OCI-LY1 (cell line): ENCODE data around the gene ZBTB16.

Source experiments
- H2AFZ ChIP-seq: fragments of 200-600 bp; sonication (generic), shearing (Covaris generic); 2 replicates; pipeline ENCODE4 v1.6.0; 2014; ENCODE audit warnings: antibody characterized with exemption, mild to moderate bottlenecking, low read length
- H3F3A ChIP-seq: fragments of 200-600 bp; sonication (generic), shearing (Covaris generic); 2 replicates; pipeline ENCODE4 v1.6.0; 2014; ENCODE audit warnings: mild to moderate bottlenecking, antibody characterized with exemption, low read length, moderate library complexity; ENCODE audit not compliant: insufficient read depth
- H3K27ac ChIP-seq: fragments of 200-600 bp; sonication (generic); 2 replicates; pipeline ENCODE4 v1.5.1; 2014; ENCODE audit warnings: low read length, mixed run types, mild to moderate bottlenecking, low read depth; ENCODE audit not compliant: poor library complexity, severe bottlenecking
- H3K27me3 ChIP-seq: fragments of 200-600 bp; sonication (generic); 2 replicates; pipeline ENCODE4 v1.6.0; 2014; ENCODE audit warnings: antibody characterized with exemption, mild to moderate bottlenecking, low read length, moderate library complexity; ENCODE audit not compliant: insufficient read depth
- H3K36me3 ChIP-seq: fragments of 200-600 bp; sonication (generic); 2 replicates; pipeline ENCODE4 v1.6.1; 2014; ENCODE audit warnings: mild to moderate bottlenecking, antibody characterized with exemption, low read length, moderate library complexity, mixed read lengths; ENCODE audit not compliant: insufficient read depth
- H3K4me1 ChIP-seq: fragments of 200-600 bp; sonication (generic); 2 replicates; pipeline ENCODE4 v1.5.1; 2014; ENCODE audit warnings: mild to moderate bottlenecking, low read length, moderate library complexity; ENCODE audit not compliant: insufficient read depth, severe bottlenecking
- H3K4me2 ChIP-seq: fragments of 200-600 bp; sonication (generic), shearing (Covaris generic); 2 replicates; pipeline ENCODE4 v1.6.1; 2014; ENCODE audit warnings: low read length
- H3K4me3 ChIP-seq: fragments of 200-600 bp; sonication (generic); 2 replicates; pipeline ENCODE4 v1.5.1; 2014; ENCODE audit warnings: low read length, low read depth, mild to moderate bottlenecking, mixed read lengths; ENCODE audit not compliant: poor library complexity, severe bottlenecking
- H3K79me2 ChIP-seq: fragments of 200-600 bp; shearing (Covaris generic); 2 replicates; pipeline ENCODE4 v1.6.1; 2016; ENCODE audit warnings: mixed run types, low read length, mixed read lengths; ENCODE audit not compliant: insufficient read depth
- H3K9ac ChIP-seq: fragments of 200-600 bp; sonication (generic), shearing (Covaris generic); 2 replicates; pipeline ENCODE4 v1.6.1; 2014; ENCODE audit warnings: mild to moderate bottlenecking, low read length, mixed read lengths
- H3K9me2 ChIP-seq: fragments of 200-600 bp; sonication (generic), shearing (Covaris generic); 2 replicates; pipeline ENCODE4 v1.6.1; 2014; ENCODE audit warnings: low read depth, mild to moderate bottlenecking, low read length, mixed read lengths
- H3K9me3 ChIP-seq: fragments of 200-600 bp; shearing (Covaris generic); 2 replicates; pipeline ENCODE4 v1.6.1; 2014; ENCODE audit warnings: low read length, mixed read lengths
- H4K20me1 ChIP-seq: fragments of 200-600 bp; sonication (generic), shearing (Covaris generic); 2 replicates; pipeline ENCODE4 v1.6.0; 2016; ENCODE audit warnings: mild to moderate bottlenecking, low read length; ENCODE audit not compliant: insufficient read depth
- EZH2 ChIP-seq: fragments of 200-600 bp; sonication (generic), shearing (Covaris generic); IDR thresholded peaks from 2 replicates; pipeline ENCODE4 v1.8.0; 2017; ENCODE audit warnings: borderline replicate concordance, mixed run types, mild to moderate bottlenecking, antibody characterized with exemption, low read length, moderate library complexity, mixed read lengths
- TF ChIP-seq, protein P1 (sequence below): fragments of 200-600 bp; sonication (generic), shearing (Covaris generic); IDR thresholded peaks from 2 replicates; pipeline ENCODE4 v1.5.1; 2017; ENCODE audit warnings: mild to moderate bottlenecking, antibody characterized with exemption, low read length, moderate library complexity, mixed read lengths

Gene ZBTB16

DNA sequence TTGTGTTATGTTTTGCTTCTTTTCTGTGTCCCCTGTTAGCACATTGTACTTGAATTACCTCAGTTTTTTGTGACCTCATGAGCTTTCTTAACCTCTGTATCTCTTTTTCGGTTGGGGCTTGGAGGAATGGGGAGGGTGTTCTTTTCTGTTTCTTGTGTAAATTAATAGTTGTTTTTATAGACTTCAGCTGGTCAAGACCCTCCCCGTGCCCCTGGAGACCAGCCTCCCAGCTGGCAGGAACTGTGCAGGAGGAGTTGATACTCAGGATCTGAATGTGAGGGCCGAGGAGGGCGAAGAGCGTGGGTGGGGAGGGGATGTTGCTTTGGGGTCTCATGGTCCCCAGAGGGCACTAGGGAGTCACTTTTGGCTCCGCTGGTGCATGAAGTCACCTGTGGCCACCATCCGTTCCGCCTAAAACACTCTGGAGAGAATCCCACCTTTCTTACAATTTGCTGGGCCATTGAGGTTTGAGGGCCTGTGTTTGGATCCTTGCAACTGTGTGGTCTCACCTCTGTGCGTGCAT lies 192.4 kb downstream of the ZBTB16 start:
- no peaks in the 10 kb centered on the region for H3K4me1 ChIP-seq
- no peaks in the 10 kb centered on the region for H3K36me3 ChIP-seq
- H3F3A ChIP-seq, result no peaks in the 10 kb centered on the region
- no peak overlapping the region for H3K4me2 ChIP-seq
- no peak overlapping the region for H3K9ac ChIP-seq
- no peaks in the 10 kb centered on the region for H3K9me2 ChIP-seq
- no peak for TF ChIP-seq EZH2
- TF ChIP-seq, protein P1, sequence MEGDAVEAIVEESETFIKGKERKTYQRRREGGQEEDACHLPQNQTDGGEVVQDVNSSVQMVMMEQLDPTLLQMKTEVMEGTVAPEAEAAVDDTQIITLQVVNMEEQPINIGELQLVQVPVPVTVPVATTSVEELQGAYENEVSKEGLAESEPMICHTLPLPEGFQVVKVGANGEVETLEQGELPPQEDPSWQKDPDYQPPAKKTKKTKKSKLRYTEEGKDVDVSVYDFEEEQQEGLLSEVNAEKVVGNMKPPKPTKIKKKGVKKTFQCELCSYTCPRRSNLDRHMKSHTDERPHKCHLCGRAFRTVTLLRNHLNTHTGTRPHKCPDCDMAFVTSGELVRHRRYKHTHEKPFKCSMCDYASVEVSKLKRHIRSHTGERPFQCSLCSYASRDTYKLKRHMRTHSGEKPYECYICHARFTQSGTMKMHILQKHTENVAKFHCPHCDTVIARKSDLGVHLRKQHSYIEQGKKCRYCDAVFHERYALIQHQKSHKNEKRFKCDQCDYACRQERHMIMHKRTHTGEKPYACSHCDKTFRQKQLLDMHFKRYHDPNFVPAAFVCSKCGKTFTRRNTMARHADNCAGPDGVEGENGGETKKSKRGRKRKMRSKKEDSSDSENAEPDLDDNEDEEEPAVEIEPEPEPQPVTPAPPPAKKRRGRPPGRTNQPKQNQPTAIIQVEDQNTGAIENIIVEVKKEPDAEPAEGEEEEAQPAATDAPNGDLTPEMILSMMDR, result peak; percentile 18; the same call in 1 of the 2 replicates
- H3K4me3 ChIP-seq, result no peak overlapping the region
- H4K20me1 ChIP-seq, result no peaks in the 10 kb centered on the region
- H3K27me3 ChIP-seq, result no peaks in the 10 kb centered on the region
- no peak overlapping the region for H3K27ac ChIP-seq
- no peaks in the 10 kb centered on the region for H3K79me2 ChIP-seq
- no peaks in the 10 kb centered on the region for H3K9me3 ChIP-seq
- H2AFZ ChIP-seq, result no peak overlapping the region

DNA sequence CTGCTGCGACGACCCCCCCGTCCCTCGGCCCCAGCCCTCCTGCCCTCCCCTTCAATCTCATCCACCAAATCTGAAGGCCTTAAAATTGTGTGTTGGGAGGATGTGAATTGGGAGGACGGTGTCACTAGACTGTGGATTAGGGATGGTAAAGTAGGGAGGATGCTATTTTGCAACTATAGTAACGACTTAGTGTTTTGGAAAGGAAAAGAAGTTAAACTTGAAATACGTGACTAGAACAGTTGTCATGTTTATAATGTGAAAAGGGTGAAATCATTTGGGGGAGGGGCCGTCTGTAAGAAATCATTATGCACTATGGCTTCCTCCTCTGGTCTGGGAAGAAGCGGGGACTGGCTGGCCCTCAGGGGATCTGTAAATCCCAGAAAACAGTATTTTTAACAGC lies 193.3 kb downstream of the ZBTB16 start:
- no peak overlapping the region for H2AFZ ChIP-seq
- H3K36me3 ChIP-seq, result no peaks in the 10 kb centered on the region
- H3K9me2 ChIP-seq, result no peaks in the 10 kb centered on the region
- no peaks in the 10 kb centered on the region for H3K79me2 ChIP-seq
- no peaks in the 10 kb centered on the region for H4K20me1 ChIP-seq
- no peaks in the 10 kb centered on the region for H3K4me1 ChIP-seq
- H3F3A ChIP-seq, result no peaks in the 10 kb centered on the region
- H3K4me3 ChIP-seq, result no peak overlapping the region
- H3K4me2 ChIP-seq, result no peak overlapping the region
- TF ChIP-seq EZH2, result no peak
- TF ChIP-seq, protein P1, result no peak
- no peaks in the 10 kb centered on the region for H3K27me3 ChIP-seq
- H3K9ac ChIP-seq, result no peak overlapping the region
- no peaks in the 10 kb centered on the region for H3K9me3 ChIP-seq
- H3K27ac ChIP-seq, result no peak overlapping the region

DNA sequence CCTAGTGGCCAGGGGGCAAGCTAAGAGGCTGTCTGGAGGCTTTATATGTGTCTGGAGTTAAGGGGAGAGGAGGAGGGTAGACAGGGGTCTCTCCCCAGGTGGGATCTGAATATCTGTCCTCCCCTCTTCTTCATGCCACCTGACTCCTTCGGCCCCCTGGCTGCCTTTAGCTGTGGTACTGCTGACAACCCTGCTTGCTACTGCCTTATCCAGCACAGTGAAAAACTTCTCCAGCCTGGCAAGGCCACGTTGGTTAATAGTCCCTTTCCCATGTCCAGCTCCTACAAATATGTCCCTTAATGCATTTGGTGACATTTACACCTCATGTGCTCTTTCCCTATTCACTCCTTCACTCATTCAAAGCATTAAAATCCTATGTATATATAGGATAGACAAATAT lies 194.3 kb downstream of the ZBTB16 start:
- H3K27me3 ChIP-seq, result no peaks in the 10 kb centered on the region
- peaks cover 6% of the 10 kb centered on the region for H3K4me1 ChIP-seq
- no peak overlapping the region for H2AFZ ChIP-seq
- no peaks in the 10 kb centered on the region for H3K79me2 ChIP-seq
- H4K20me1 ChIP-seq, result no peaks in the 10 kb centered on the region
- H3K9ac ChIP-seq, result no peak overlapping the region
- no peak overlapping the region for H3K4me3 ChIP-seq
- no peaks in the 10 kb centered on the region for H3K9me3 ChIP-seq
- no peak overlapping the region for H3K27ac ChIP-seq
- H3K36me3 ChIP-seq, result no peaks in the 10 kb centered on the region
- no peak overlapping the region for H3K4me2 ChIP-seq
- H3F3A ChIP-seq, result no peaks in the 10 kb centered on the region
- TF ChIP-seq, protein P1, result no peak
- no peak for TF ChIP-seq EZH2
- H3K9me2 ChIP-seq, result no peaks in the 10 kb centered on the region
